ENCODE results near the gene RPH3AL. TPM values are rescaled to one million over a fixed set of nuclear protein-coding genes. Genes with fewer than 3 reads are reported as not detected.
"Not testable (repeated sequence)": the region's sequence is repeated elsewhere in the genome, so short reads cannot be mapped to it uniquely, and the experiment has no call there.

RPH3AL gene
- total RNA-seq, 4 donors from 2014 or later: 8.6 to 21.0 (median 17.4) TPM

- no peak overlapping the region for H3K4me3 ChIP-seq
- peaks cover 0 to 25% (median 0%) of the 10 kb centered on the region in 3 donors for H3K4me1 ChIP-seq
- ATAC-seq: no peak
- WGBS, 2 donors (ENCODE audit: low coverage in 1 of 2): 70 to 80% methylated on average over 2 to 5 of the region's 23 CpGs
- no peaks in the 10 kb centered on the region for H3K36me3 ChIP-seq
- TF ChIP-seq POLR2AphosphoS5 (IDR thresholded peaks at IDR 0.05) (no peak), POLR2A (IDR thresholded peaks at IDR 0.05) (no peak), EP300 (IDR thresholded peaks at IDR 0.05) (no peak), CTCF (IDR thresholded peaks at IDR 0.05) (no peak)
- H3K9me3 ChIP-seq: no peaks in the 10 kb centered on the region
- H3K27me3 ChIP-seq: peaks cover 61% of the 10 kb centered on the region
- no peak overlapping the region for H3K27ac ChIP-seq
These were observed 150.1 kb downstream of the RPH3AL start for GRCh38 chr17:202501-202951.

- Histone ChIP-seq H3K27me3 (peaks cover 64% of the 10 kb centered on the region), H3K4me1 (peaks cover 0 to 25% (median 0%) of the 10 kb centered on the region in 3 donors)
- WGBS, 2 donors (ENCODE audit: low coverage in 1 of 2): 56 to 69% methylated on average over 3 to 8 of the region's 13 CpGs
- H3K9me3 ChIP-seq, H3K4me3 ChIP-seq, ATAC-seq, H3K27ac ChIP-seq, H3K36me3 ChIP-seq: not testable (repeated sequence)
These were observed 150.9 kb downstream of the RPH3AL start for GRCh38 chr17:201736-202135.

GRCh38 chr17:201257-201656, 151.3 kb downstream of the RPH3AL start:
- 60 to 100% methylated on average over 1 of the region's 16 CpGs for WGBS, 2 donors (ENCODE audit: low coverage in 1 of 2)
- not testable (repeated sequence) for ATAC-seq
- H3K27me3 ChIP-seq: peaks cover 67% of the 10 kb centered on the region

GRCh38 chr17:200586-200985, 152.0 kb downstream of the RPH3AL start:
- peaks cover 0 to 25% (median 0%) of the 10 kb centered on the region in 3 donors for H3K4me1 ChIP-seq
- TF ChIP-seq POLR2AphosphoS5 (IDR thresholded peaks at IDR 0.05) (no peak), POLR2A (IDR thresholded peaks at IDR 0.05) (no peak), EP300 (IDR thresholded peaks at IDR 0.05) (no peak), CTCF (IDR thresholded peaks at IDR 0.05) (no peak)
- peak overlapping the region in 2 of 4 donors; percentile 65 to 66 for H3K27ac ChIP-seq
- peaks cover 67% of the 10 kb centered on the region for H3K27me3 ChIP-seq
- H3K4me3 ChIP-seq: no peak overlapping the region
- H3K9me3 ChIP-seq: no peaks in the 10 kb centered on the region
- WGBS, 2 donors (ENCODE audit: low coverage in 1 of 2): 54 to 78% methylated on average over 4 to 6 of the region's 10 CpGs
- H3K36me3 ChIP-seq: no peaks in the 10 kb centered on the region
- peak; percentile 7 for ATAC-seq

More at GRCh38 chr17:201257-201656, 151.3 kb downstream of the RPH3AL start:
- H3K27ac ChIP-seq: peak overlapping the region in 1 of 4 donors; percentile 65
- H3K9me3 ChIP-seq, H3K4me3 ChIP-seq, H3K36me3 ChIP-seq: not testable (repeated sequence)
- peaks cover 0 to 25% (median 0%) of the 10 kb centered on the region in 3 donors for H3K4me1 ChIP-seq

GRCh38 chr17:199806-200545, 152.6 kb downstream of the RPH3AL start:
- peak; percentile 53 for ATAC-seq
- H3K27ac ChIP-seq: peak overlapping the region in 2 of 4 donors; percentile 65 to 66
- H3K4me3 ChIP-seq: no peak overlapping the region

More at GRCh38 chr17:199806-200545, 152.6 kb downstream of the RPH3AL start:
- Histone ChIP-seq H3K9me3 (no peaks in the 10 kb centered on the region), H3K36me3 (no peaks in the 10 kb centered on the region), H3K27me3 (peaks cover 67% of the 10 kb centered on the region), H3K4me1 (peaks cover 0 to 25% (median 0%) of the 10 kb centered on the region in 3 donors)
- TF ChIP-seq POLR2A (IDR thresholded peaks at IDR 0.05) (no peak), CTCF (IDR thresholded peaks at IDR 0.05) (no peak), EP300 (IDR thresholded peaks at IDR 0.05) (no peak), POLR2AphosphoS5 (IDR thresholded peaks at IDR 0.05) (no peak)
- WGBS, 2 donors (ENCODE audit: low coverage in 1 of 2): 25 to 31% methylated on average over 3 to 7 of the region's 14 CpGs

Data from gastroesophageal sphincter (tissue), 4 donors.